Right kidney (tissue), 1 donor: ENCODE data around the gene MMP10.

Experiments
- DNase-seq: peaks from one replicate; pipeline ENCODE4 v3.0.0-alpha.2; 2016

MMP10 gene

DNA sequence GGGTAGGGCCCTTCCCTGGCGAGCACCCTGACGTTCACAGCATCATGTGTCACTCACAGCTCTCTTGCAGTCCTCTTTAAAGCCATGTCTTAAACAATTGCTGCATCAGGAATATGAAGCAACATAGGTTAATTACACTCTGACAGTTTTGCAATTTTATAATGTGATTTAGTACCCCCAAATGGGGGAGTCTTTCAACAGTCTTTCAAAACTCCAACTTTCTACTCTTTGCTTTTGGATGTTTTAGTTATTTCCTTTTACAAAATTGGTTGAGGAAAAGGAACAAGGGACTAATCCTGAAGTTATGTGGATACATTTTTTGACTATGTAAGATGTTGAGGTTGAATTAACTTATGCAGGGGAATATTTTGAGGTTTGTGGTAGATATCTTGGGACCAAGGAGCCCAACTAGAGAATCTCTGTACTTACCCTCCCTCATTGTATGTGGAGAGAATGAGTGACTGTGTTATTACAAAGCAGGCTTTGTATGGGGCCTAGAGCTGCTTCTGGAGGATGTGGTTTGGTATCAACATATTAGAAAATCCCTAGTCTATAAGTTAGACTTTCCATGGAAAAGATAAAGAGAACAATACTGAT, 55.4 kb downstream of the MMP10 start, which contains the start of gene MMP8:
MMP8 (minus strand) TSS at position 51 of the 597 bp plus-strand sequence. CDS start 99 bp downstream, outside the sequence.
- DNase-seq, result no peak

DNA sequence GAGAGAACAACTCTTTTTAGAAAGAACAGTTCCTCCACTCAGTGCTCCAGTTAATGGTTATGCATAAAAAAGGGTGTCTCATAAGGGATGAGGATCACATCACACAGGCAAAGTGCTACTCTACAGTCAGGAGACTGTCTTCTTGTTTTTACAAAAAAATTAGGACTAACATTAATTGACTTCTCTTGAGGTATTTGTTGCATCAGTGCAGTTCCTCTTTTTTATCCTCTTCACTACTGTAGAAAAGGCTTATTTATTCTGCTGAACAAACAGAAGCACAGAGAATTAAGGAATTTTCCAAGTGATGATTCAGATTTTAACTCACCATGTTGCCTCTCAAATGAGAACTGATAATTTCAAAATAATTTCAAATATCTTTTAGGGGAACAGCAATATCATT, 57.6 kb downstream of the MMP10 start:
- no peak for DNase-seq
